NB4 (cell line): Measurements from ENCODE around the gene SLC6A18.

ENCODE experiments used
- MAX ChIP-seq: IDR thresholded peaks from 2 replicates; pipeline ENCODE4 v1.6.1; 2011; ENCODE audit warnings: low read depth, low read length
- POLR2A ChIP-seq: IDR thresholded peaks from 2 replicates; pipeline ENCODE4 v1.6.1; 2011; ENCODE audit warnings: mild to moderate bottlenecking; ENCODE audit not compliant: insufficient read length; ENCODE audit errors: extremely low read depth
- TF ChIP-seq, protein P1 (sequence below): IDR thresholded peaks from one replicate; pipeline ENCODE4 v1.5.1; 2012; ENCODE audit warnings: low read depth, low read length

DNA sequence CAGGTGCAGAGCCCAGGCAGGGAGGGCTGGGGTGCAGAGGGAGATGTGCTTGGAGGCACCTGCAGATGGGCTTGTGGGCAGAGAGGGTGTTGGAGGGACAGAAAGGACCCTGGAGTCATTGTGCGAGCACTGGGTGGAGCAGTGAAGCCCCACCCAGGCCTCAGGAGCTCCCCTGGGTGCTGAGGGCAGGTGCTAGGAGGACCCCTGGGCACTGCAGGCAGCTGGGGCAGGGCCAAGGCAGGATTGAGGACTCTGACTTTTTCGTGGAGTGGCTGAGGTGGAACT lies 10.3 kb upstream of the SLC6A18 start:
- TF ChIP-seq MAX: no peak
- TF ChIP-seq, protein P1, sequence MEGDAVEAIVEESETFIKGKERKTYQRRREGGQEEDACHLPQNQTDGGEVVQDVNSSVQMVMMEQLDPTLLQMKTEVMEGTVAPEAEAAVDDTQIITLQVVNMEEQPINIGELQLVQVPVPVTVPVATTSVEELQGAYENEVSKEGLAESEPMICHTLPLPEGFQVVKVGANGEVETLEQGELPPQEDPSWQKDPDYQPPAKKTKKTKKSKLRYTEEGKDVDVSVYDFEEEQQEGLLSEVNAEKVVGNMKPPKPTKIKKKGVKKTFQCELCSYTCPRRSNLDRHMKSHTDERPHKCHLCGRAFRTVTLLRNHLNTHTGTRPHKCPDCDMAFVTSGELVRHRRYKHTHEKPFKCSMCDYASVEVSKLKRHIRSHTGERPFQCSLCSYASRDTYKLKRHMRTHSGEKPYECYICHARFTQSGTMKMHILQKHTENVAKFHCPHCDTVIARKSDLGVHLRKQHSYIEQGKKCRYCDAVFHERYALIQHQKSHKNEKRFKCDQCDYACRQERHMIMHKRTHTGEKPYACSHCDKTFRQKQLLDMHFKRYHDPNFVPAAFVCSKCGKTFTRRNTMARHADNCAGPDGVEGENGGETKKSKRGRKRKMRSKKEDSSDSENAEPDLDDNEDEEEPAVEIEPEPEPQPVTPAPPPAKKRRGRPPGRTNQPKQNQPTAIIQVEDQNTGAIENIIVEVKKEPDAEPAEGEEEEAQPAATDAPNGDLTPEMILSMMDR: no peak
- no peak for TF ChIP-seq POLR2A
